Measurements from ENCODE around the gene ZC3H12D. TPM values are rescaled to one million over a fixed set of nuclear protein-coding genes. Genes with fewer than 3 reads are reported as not detected.
A peak's percentile ranks its signal among the peaks of the same experiment; 100 is the strongest.

ZC3H12D gene
- total RNA-seq, 4 donors from 2014 or later, result 1.6 to 7.2 (median 3.1) TPM

- DNase-seq (ENCODE audit: low spot score in 2 of 2), result no peak
- TF ChIP-seq POLR2A (IDR thresholded peaks at IDR 0.05) (no peak), EP300 (IDR thresholded peaks at IDR 0.05) (peak in 1 of 2 donors; percentile 49)
- Histone ChIP-seq H3K36me3 (no peaks in the 10 kb centered on the region), H3K9me3 (no peaks in the 10 kb centered on the region), H3K27me3 (no peaks in the 10 kb centered on the region), H3K4me3 (no peak overlapping the region), H3K4me1 (peaks cover 0 to 9% (median 0%) of the 10 kb centered on the region in 4 donors), H3K27ac (no peak overlapping the region)
- 63 to 68% methylated on average over 16 of the region's 16 CpGs for WGBS, 2 donors
Observed at GRCh38 chr6:149440735-149441671, 43.8 kb downstream of the ZC3H12D start.

- 96 to 97% methylated on average over 1 of the region's 1 CpG for WGBS, 2 donors
- no peak for TF ChIP-seq EP300 (IDR thresholded peaks at IDR 0.05)
- TF ChIP-seq POLR2A (IDR thresholded peaks at IDR 0.05), result no peak
- TF ChIP-seq CTCF (IDR thresholded peaks at IDR 0.05), result no peak
- no peaks in the 10 kb centered on the region for H3K36me3 ChIP-seq
Observed at GRCh38 chr6:149439626-149440025, 45.2 kb downstream of the ZC3H12D start.

GRCh38 chr6:149438855-149439254 lies 46.0 kb downstream of the ZC3H12D start:
- Histone ChIP-seq H3K27me3 (no peaks in the 10 kb centered on the region), H3K4me1 (peaks cover 0 to 9% (median 0%) of the 10 kb centered on the region in 4 donors), H3K4me3 (no peak overlapping the region), H3K9me3 (no peaks in the 10 kb centered on the region), H3K36me3 (no peaks in the 10 kb centered on the region), H3K27ac (no peak overlapping the region)
- DNase-seq (ENCODE audit: low spot score in 2 of 2), result no peak
- no peak for TF ChIP-seq EP300 (IDR thresholded peaks at IDR 0.05)
- 76 to 89% methylated on average over 3 of the region's 3 CpGs for WGBS, 2 donors

More at GRCh38 chr6:149439626-149440025, 45.2 kb downstream of the ZC3H12D start:
- DNase-seq (ENCODE audit: low spot score in 2 of 2), result no peak
- H3K9me3 ChIP-seq, result no peaks in the 10 kb centered on the region
- H3K27ac ChIP-seq, result no peak overlapping the region
- H3K4me3 ChIP-seq, result no peak overlapping the region
- peaks cover 0 to 9% (median 0%) of the 10 kb centered on the region in 4 donors for H3K4me1 ChIP-seq
- no peaks in the 10 kb centered on the region for H3K27me3 ChIP-seq

GRCh38 chr6:149437212-149437611 lies 47.6 kb downstream of the ZC3H12D start:
- no peak for TF ChIP-seq EP300 (IDR thresholded peaks at IDR 0.05)
- no peak for TF ChIP-seq CTCF (IDR thresholded peaks at IDR 0.05)
- no peak for TF ChIP-seq POLR2A (IDR thresholded peaks at IDR 0.05)
- H3K27ac ChIP-seq, result no peak overlapping the region
- no peak overlapping the region for H3K4me3 ChIP-seq
- H3K9me3 ChIP-seq, result no peaks in the 10 kb centered on the region
- no peak for DNase-seq (ENCODE audit: low spot score in 2 of 2)
- peaks cover 0 to 11% (median 0%) of the 10 kb centered on the region in 4 donors for H3K4me1 ChIP-seq
- WGBS, 2 donors, result 90 to 94% methylated on average over 3 of the region's 3 CpGs
- no peaks in the 10 kb centered on the region for H3K27me3 ChIP-seq
- no peaks in the 10 kb centered on the region for H3K36me3 ChIP-seq

GRCh38 chr6:149436647-149437046 lies 48.2 kb downstream of the ZC3H12D start:
- no peak for DNase-seq (ENCODE audit: low spot score in 2 of 2)
- TF ChIP-seq POLR2A (IDR thresholded peaks at IDR 0.05), result no peak
- TF ChIP-seq EP300 (IDR thresholded peaks at IDR 0.05), result no peak
- TF ChIP-seq CTCF (IDR thresholded peaks at IDR 0.05), result no peak
- no peak overlapping the region for H3K27ac ChIP-seq
- peaks cover 0 to 14% (median 0%) of the 10 kb centered on the region in 4 donors for H3K4me1 ChIP-seq
- no peaks in the 10 kb centered on the region for H3K27me3 ChIP-seq
- H3K4me3 ChIP-seq, result no peak overlapping the region
- H3K9me3 ChIP-seq, result no peaks in the 10 kb centered on the region
- no peaks in the 10 kb centered on the region for H3K36me3 ChIP-seq
- 91 to 95% methylated on average over 10 to 12 of the region's 12 CpGs for WGBS, 2 donors

- Histone ChIP-seq H3K27me3 (no peaks in the 10 kb centered on the region), H3K4me3 (no peak overlapping the region), H3K4me1 (peaks cover 0 to 10% (median 0%) of the 10 kb centered on the region in 4 donors), H3K27ac (no peak overlapping the region), H3K36me3 (no peaks in the 10 kb centered on the region), H3K9me3 (no peaks in the 10 kb centered on the region)
- no peak for DNase-seq (ENCODE audit: low spot score in 2 of 2)
- TF ChIP-seq POLR2A (IDR thresholded peaks at IDR 0.05) (no peak), CTCF (IDR thresholded peaks at IDR 0.05) (no peak), EP300 (IDR thresholded peaks at IDR 0.05) (no peak)
- WGBS, 2 donors, result 86 to 94% methylated on average over 10 to 13 of the region's 13 CpGs
Observed at GRCh38 chr6:149435919-149436586, 48.8 kb downstream of the ZC3H12D start.
